NOMO-1 treated with DMSO at 0.1 percent for 48 hours (cell line): ENCODE data around the gene PPP1R26.
"Not testable (repeated sequence)": the region's sequence is repeated elsewhere in the genome, so short reads cannot be mapped to it uniquely, and the experiment has no call there.

Experiments used
- DNase-seq: peaks from one replicate; lab custom pipeline; 2025; ENCODE audit not compliant: unreplicated experiment; lab: John Stamatoyannopoulos, UW

PPP1R26 gene

GRCh38 chr9:135479469-135480052 is at the start of gene PPP1R26:
PPP1R26 (plus strand) TSS chr9:135479782; CDS start chr9:135484511, 4,729 bp downstream.
- no peak for DNase-seq

GRCh38 chr9:135437259-135437658 is 42.3 kb upstream of the PPP1R26 start:
- DNase-seq: no peak

GRCh38 chr9:135437696-135438095 is 41.9 kb upstream of the PPP1R26 start:
- DNase-seq: not testable (repeated sequence)

- not testable (repeated sequence) for DNase-seq
These were observed 40.9 kb upstream of the PPP1R26 start for GRCh38 chr9:135438581-135439232.

- DNase-seq: not testable (repeated sequence)
These were observed 40.1 kb upstream of the PPP1R26 start for GRCh38 chr9:135439514-135439913.

GRCh38 chr9:135439916-135440315 is 39.7 kb upstream of the PPP1R26 start:
- no peak for DNase-seq

GRCh38 chr9:135440620-135441019 is 39.0 kb upstream of the PPP1R26 start:
- DNase-seq: no peak

GRCh38 chr9:135441105-135442071 is 38.2 kb upstream of the PPP1R26 start:
- not testable (repeated sequence) for DNase-seq

GRCh38 chr9:135442075-135442474 is 37.5 kb upstream of the PPP1R26 start:
- DNase-seq: no peak

GRCh38 chr9:135443797-135444425 is 35.7 kb upstream of the PPP1R26 start:
- DNase-seq: no peak

- DNase-seq: no peak
These were observed 32.5 kb upstream of the PPP1R26 start for GRCh38 chr9:135447126-135447525.

- no peak for DNase-seq
These were observed 30.9 kb upstream of the PPP1R26 start for GRCh38 chr9:135448663-135449100.

GRCh38 chr9:135449532-135449931 is 30.1 kb upstream of the PPP1R26 start:
- DNase-seq: not testable (repeated sequence)

GRCh38 chr9:135450956-135451355 is 28.6 kb upstream of the PPP1R26 start:
- DNase-seq: no peak

GRCh38 chr9:135451909-135452308 is 27.7 kb upstream of the PPP1R26 start:
- DNase-seq: not testable (repeated sequence)

GRCh38 chr9:135454737-135455136 is 24.8 kb upstream of the PPP1R26 start:
- DNase-seq: no peak

GRCh38 chr9:135455401-135456030 is 24.1 kb upstream of the PPP1R26 start:
- DNase-seq: no peak

- DNase-seq: no peak
These were observed 23.0 kb upstream of the PPP1R26 start for GRCh38 chr9:135456436-135457104.

- DNase-seq: not testable (repeated sequence)
These were observed 21.1 kb upstream of the PPP1R26 start for GRCh38 chr9:135458478-135458877.

- no peak for DNase-seq
These were observed 17.6 kb upstream of the PPP1R26 start for GRCh38 chr9:135461936-135462335.
